ENCODE measurements around the gene SEC14L5. TPM values are rescaled to one million over a fixed set of nuclear protein-coding genes. Genes with fewer than 3 reads are reported as not detected.
A peak's percentile ranks its signal among the peaks of the same experiment; 100 is the strongest.

The SEC14L5 gene
- total and polyA plus RNA-seq, 2 experiments from 2014 or later, result 2.6 to 5.9 TPM

GRCh38 chr16:4922721-4923342 is 35.3 kb upstream of the SEC14L5 start:
- Histone ChIP-seq H4K20me1 (replicated peaks; ENCODE audit: insufficient read depth) (0 out of 2 replicates have a peak, but pooled peaks cover 6% of the 10 kb centered on the region), H3K36me3 (ENCODE audit: insufficient read depth) (no peaks in the 10 kb centered on the region), H2AFZ (no peak overlapping the region), H3K79me2 (replicated peaks; ENCODE audit: insufficient read depth) (peaks cover 15% of the 10 kb centered on the region), H3F3A (replicated peaks; ENCODE audit: low read depth) (no peaks in the 10 kb centered on the region), H3K9me2 (ENCODE audit: insufficient read depth) (no peaks in the 10 kb centered on the region), H3K4me3 (no peak overlapping the region), H3K27me3 (ENCODE audit: insufficient read depth) (no peaks in the 10 kb centered on the region), H3K27ac (ENCODE audit: low read depth) (no peak overlapping the region; the same call in 1 of the 2 replicates), H3K4me1 (ENCODE audit: insufficient read depth) (peaks cover 8% of the 10 kb centered on the region; the same call in 1 of the 2 replicates), H3K4me2 (no peak overlapping the region)
- TF ChIP-seq JUNB (IDR thresholded peaks at IDR 0.05; ENCODE audit: unreplicated experiment) (no peak), EZH2phosphoT487 (IDR thresholded peaks at IDR 0.05; ENCODE audit: unreplicated experiment) (no peak), ETS1 (IDR thresholded peaks at IDR 0.05) (no peak), NANOG (IDR thresholded peaks at IDR 0.05; ENCODE audit: borderline replicate concordance) (no peak), POLR2AphosphoS5 (IDR thresholded peaks at IDR 0.05; ENCODE audit: low read depth) (no peak), STAT1 (IDR thresholded peaks at IDR 0.05; ENCODE audit: unreplicated experiment) (no peak), EZH2 (IDR thresholded peaks at IDR 0.05; ENCODE audit: low read depth, unreplicated experiment) (no peak), ZNF114 (CRISPR knock-in tag; IDR thresholded peaks at IDR 0.05) (no peak), ZNF331 (CRISPR knock-in tag; IDR thresholded peaks at IDR 0.05; ENCODE audit: low read depth) (no peak), REST (IDR thresholded peaks at IDR 0.05; ENCODE audit: unreplicated experiment) (no peak)
- Mint-ChIP-seq H3K9me3 (peaks cover 10% of the 10 kb centered on the region), H3K4me1 (peaks cover 27% of the 10 kb centered on the region), H3K27ac (peak overlapping the region; percentile 67; the same call in 1 of the 2 replicates), H3K36me3 (ENCODE audit: low read depth) (peaks cover 15% of the 10 kb centered on the region), H3K4me3 (no peak overlapping the region), H3K27me3 (ENCODE audit: insufficient read depth, low read depth, poor library complexity) (peaks cover 4% of the 10 kb centered on the region)
- ATAC-seq (peak; percentile 18), DNase-seq (ENCODE audit: low spot score) (no peak)

DNA sequence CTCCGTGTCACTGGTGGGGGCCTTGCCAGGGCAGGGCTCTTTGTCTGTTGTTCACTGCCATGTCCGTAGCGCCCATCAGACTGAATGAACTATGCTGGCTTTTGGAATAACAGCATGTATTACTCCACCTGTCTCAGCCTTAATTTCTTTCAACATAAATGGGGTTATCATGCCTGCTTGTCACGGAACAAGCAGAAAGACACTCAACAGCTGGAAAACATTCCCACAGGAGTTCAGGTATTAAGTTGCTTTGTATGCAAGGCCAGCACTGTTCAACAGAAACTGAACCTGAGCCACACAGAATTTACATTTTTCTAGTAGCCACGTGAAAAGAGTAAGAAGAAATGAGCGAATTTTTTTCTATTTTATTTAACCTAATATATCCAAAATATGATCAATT is 34.3 kb upstream of the SEC14L5 start:
- Histone ChIP-seq H3K36me3 (ENCODE audit: insufficient read depth) (no peaks in the 10 kb centered on the region), H3K9me2 (ENCODE audit: insufficient read depth) (no peaks in the 10 kb centered on the region), H4K20me1 (replicated peaks; ENCODE audit: insufficient read depth) (0 out of 2 replicates have a peak, but pooled peaks cover 6% of the 10 kb centered on the region), H2AFZ (no peak overlapping the region), H3K27ac (ENCODE audit: low read depth) (no peak overlapping the region), H3F3A (replicated peaks; ENCODE audit: low read depth) (no peaks in the 10 kb centered on the region), H3K79me2 (replicated peaks; ENCODE audit: insufficient read depth) (peaks cover 16% of the 10 kb centered on the region), H3K4me3 (no peak overlapping the region), H3K4me1 (ENCODE audit: insufficient read depth) (peaks cover 3% of the 10 kb centered on the region; the same call in 1 of the 2 replicates), H3K4me2 (no peak overlapping the region), H3K27me3 (ENCODE audit: insufficient read depth) (no peaks in the 10 kb centered on the region)
- H3K27me3 Mint-ChIP-seq (ENCODE audit: insufficient read depth, low read depth, poor library complexity), result peaks cover 4% of the 10 kb centered on the region
- peaks cover 13% of the 10 kb centered on the region for H3K9me3 Mint-ChIP-seq
- no peak overlapping the region for H3K27ac Mint-ChIP-seq
- ATAC-seq (no peak), DNase-seq (ENCODE audit: low spot score) (no peak)
- H3K4me3 Mint-ChIP-seq, result no peak overlapping the region
- peaks cover 15% of the 10 kb centered on the region for H3K36me3 Mint-ChIP-seq (ENCODE audit: low read depth)
- peaks cover 23% of the 10 kb centered on the region for H3K4me1 Mint-ChIP-seq
- TF ChIP-seq REST (IDR thresholded peaks at IDR 0.05; ENCODE audit: unreplicated experiment), result no peak
- no peak for TF ChIP-seq ZNF114 (CRISPR knock-in tag; IDR thresholded peaks at IDR 0.05)
- TF ChIP-seq, protein P1, sequence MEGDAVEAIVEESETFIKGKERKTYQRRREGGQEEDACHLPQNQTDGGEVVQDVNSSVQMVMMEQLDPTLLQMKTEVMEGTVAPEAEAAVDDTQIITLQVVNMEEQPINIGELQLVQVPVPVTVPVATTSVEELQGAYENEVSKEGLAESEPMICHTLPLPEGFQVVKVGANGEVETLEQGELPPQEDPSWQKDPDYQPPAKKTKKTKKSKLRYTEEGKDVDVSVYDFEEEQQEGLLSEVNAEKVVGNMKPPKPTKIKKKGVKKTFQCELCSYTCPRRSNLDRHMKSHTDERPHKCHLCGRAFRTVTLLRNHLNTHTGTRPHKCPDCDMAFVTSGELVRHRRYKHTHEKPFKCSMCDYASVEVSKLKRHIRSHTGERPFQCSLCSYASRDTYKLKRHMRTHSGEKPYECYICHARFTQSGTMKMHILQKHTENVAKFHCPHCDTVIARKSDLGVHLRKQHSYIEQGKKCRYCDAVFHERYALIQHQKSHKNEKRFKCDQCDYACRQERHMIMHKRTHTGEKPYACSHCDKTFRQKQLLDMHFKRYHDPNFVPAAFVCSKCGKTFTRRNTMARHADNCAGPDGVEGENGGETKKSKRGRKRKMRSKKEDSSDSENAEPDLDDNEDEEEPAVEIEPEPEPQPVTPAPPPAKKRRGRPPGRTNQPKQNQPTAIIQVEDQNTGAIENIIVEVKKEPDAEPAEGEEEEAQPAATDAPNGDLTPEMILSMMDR (conservative IDR thresholded peaks at IDR 0.05; ENCODE audit: low read depth in 2 of 2), result no peak
